HepG2 (cell line): ENCODE results near the gene THEM5. TPM values are rescaled to one million over a fixed set of nuclear protein-coding genes. Genes with fewer than 3 reads are reported as not detected.

Source experiments
- ATAC-seq: fragments of 200-7000 bp; cut with Tn5 transposase; 3 replicates; pipeline ENCODE4 v1.9.1; 2020; ENCODE audit warnings: mild to moderate bottlenecking, moderate library complexity
- BruUV-seq: library from RNA; stranded (reverse); fragments of 400-500 nt; replicated peaks from 2 replicates; lab custom pipeline; 2021; lab: Mats Ljungman, UMichigan
- CTCF ChIA-PET: fragments of 300-600 bp; formaldehyde crosslinking; extraction: SDS; loops from one replicate; lab custom pipeline; 2021; ENCODE audit warnings: low total read pairs, inconsistent platforms, low intra/inter-chr PET ratio; lab: Yijun Ruan, JAX
- POLR2A ChIA-PET: fragments of 350-600 bp; sonication (Branson Sonifier 250); formaldehyde crosslinking; loops from one replicate; lab custom pipeline; 2020; ENCODE audit warnings: antibody characterized with exemption, inconsistent platforms; lab: Yijun Ruan, JAX
- DNase-seq: peaks from one replicate; pipeline ENCODE4 v3.0.0-alpha.2; 2015; ENCODE audit warnings: low spot score
- FAIRE-seq: peaks from 3 replicates; lab custom pipeline; 2011; peaks lifted over from hg19 to GRCh38; lab: Jason Lieb, UNC
- H2AFZ ChIP-seq: one replicate; pipeline ENCODE4 v1.6.1; 2011; ENCODE audit warnings: low read length, inconsistent platforms
- H3K27ac ChIP-seq: fragments of 300-600 bp; 3 replicates; pipeline ENCODE4 v1.8.0; 2011; ENCODE audit warnings: mixed run types, mild to moderate bottlenecking, mixed read lengths, low read length, inconsistent platforms; ENCODE audit not compliant: insufficient read depth; ENCODE audit errors: extremely low read length
- H3K27me3 ChIP-seq, 2 experiments: fragments of 200-600 bp in 1 of 2; 2 replicates in 1 of 2; 3 replicates in 1 of 2; pipeline versions ENCODE4 v1.6.0 to v1.8.0; 2011; ENCODE audit warnings: low read length in 2 of 2, mild to moderate bottlenecking in 2 of 2, moderate library complexity in 2 of 2, inconsistent platforms in 1 of 2; ENCODE audit not compliant: insufficient read depth in 2 of 2, control insufficient read depth in 1 of 2
- H3K36me3 ChIP-seq, 2 experiments: fragments of 200-600 bp in 1 of 2; replicated peaks in 1 of 2; 2 replicates in 1 of 2; 3 replicates in 1 of 2; pipeline versions ENCODE4 v1.5.1 to v1.8.0; 2011; ENCODE audit warnings: low read length in 2 of 2, inconsistent platforms in 1 of 2; ENCODE audit not compliant: insufficient read depth in 2 of 2, control insufficient read depth in 1 of 2
- H3K4me1 ChIP-seq: 2 replicates; pipeline ENCODE4 v1.5.1; 2012; ENCODE audit warnings: low read length, inconsistent platforms; ENCODE audit not compliant: insufficient read depth
- H3K4me2 ChIP-seq: 2 replicates; pipeline ENCODE4 v1.6.0; 2011; ENCODE audit warnings: low read depth, low read length, inconsistent platforms
- H3K4me3 ChIP-seq, 3 experiments: fragments of 200-600 bp in 1 of 3; sonication (generic), shearing (Covaris generic) in 1 of 3; replicated peaks in 1 of 3; 2 replicates each; pipeline ENCODE4 v1.5.1; 2011 to 2016; ENCODE audit warnings: low read length in 3 of 3, inconsistent platforms in 2 of 3, low read depth in 2 of 3, mild to moderate bottlenecking in 2 of 3, control low read depth in 1 of 3, mixed read lengths in 1 of 3; ENCODE audit not compliant: insufficient read depth in 1 of 3
- H3K79me2 ChIP-seq: one replicate; pipeline ENCODE4 v1.6.1; 2011; ENCODE audit warnings: low read length, inconsistent platforms; ENCODE audit not compliant: insufficient read depth
- H3K9ac ChIP-seq: 2 replicates; pipeline ENCODE4 v1.6.0; 2011; ENCODE audit warnings: mild to moderate bottlenecking, low read depth, low read length, inconsistent platforms; ENCODE audit not compliant: insufficient read depth
- H3K9me3 ChIP-seq: 2 replicates; pipeline ENCODE4 v1.5.1; 2012; ENCODE audit warnings: mild to moderate bottlenecking, low read length
- H4K20me1 ChIP-seq: 2 replicates; pipeline ENCODE4 v1.6.0; 2011; ENCODE audit warnings: inconsistent platforms, mild to moderate bottlenecking, low read length, moderate library complexity; ENCODE audit not compliant: insufficient read depth
- CENPT ChIP-seq: sonication (generic); formaldehyde crosslinking; IDR thresholded peaks from 2 replicates; pipeline ENCODE4 v1.8.0; 2022; ENCODE audit warnings: low read depth, mild to moderate bottlenecking, moderate library complexity, missing genetic modification reagents
- RAD21 ChIP-seq: fragments of 450-650 bp; formaldehyde crosslinking; IDR thresholded peaks from 2 replicates; pipeline ENCODE4 v1.5.0; 2020; ENCODE audit warnings: mild to moderate bottlenecking
- ZFY ChIP-seq: sonication (generic); formaldehyde crosslinking; IDR thresholded peaks from 2 replicates; pipeline ENCODE4 v1.4.0; 2020; ENCODE audit warnings: missing genetic modification reagents
- ZZZ3 ChIP-seq: sonication (generic); formaldehyde crosslinking; IDR thresholded peaks from 2 replicates; pipeline ENCODE4 v1.4.0; 2020; ENCODE audit warnings: missing genetic modification reagents, mild to moderate bottlenecking, borderline replicate concordance
- WGBS: methylation state at CpG from one replicate; pipeline ENCODE4 v1.1.6; 2017; ENCODE audit warnings: low lambda C conversion rate; 5-methylcytosine and 5-hydroxymethylcytosine counted together
- in situ Hi-C: cut with HindIII; loops from 2 replicates; pipeline ENCODE4 v1.10.0; 2017; ENCODE audit warnings: low pct_unique_long_range_greater_than_20kb; ENCODE audit not compliant: extremely low pct_ligation_motif_present
- intact Hi-C: fragments of 100-400 bp; cut with micrococcal nuclease; formaldehyde crosslinking; loops from one replicate; pipeline ENCODE4 v1.10.0; 2022; ENCODE audit not compliant: unreplicated experiment
- polyA plus RNA-seq, 8 experiments: library from polyadenylated mRNA; depleted of rRNA in 3 of 8; stranded (reverse) in 7 of 8; unstranded in 1 of 8; fragments of >200 nt; fragmentation: Illumina TruSeq in 4 of 8; extraction: Trizol in 4 of 8; gene quantifications; 2 replicates each; pipeline versions ENCODE4 v1.2.1 to v1.2.3, GENCODE V29; 2011 to 2016; ENCODE audit warnings: low read depth in 4 of 8, missing spikeins in 1 of 8, mixed read lengths in 1 of 8; ENCODE audit not compliant: insufficient read depth in 1 of 8
- total RNA-seq, 5 experiments: library from RNA; depleted of rRNA; stranded (reverse); fragments of >200 nt; fragmentation: Illumina TruSeq; extraction: Trizol; gene quantifications; 2 replicates each; pipeline ENCODE4 v1.2.3, GENCODE V29; 2016; ENCODE audit warnings: low read depth in 1 of 5
- TF ChIP-seq, protein P1 (sequence below): IDR thresholded peaks from 2 replicates; pipeline ENCODE4 v1.6.1; 2012; ENCODE audit warnings: inconsistent platforms
- TF ChIP-seq, protein P2 (sequence below): sonication (generic); formaldehyde crosslinking; IDR thresholded peaks from 2 replicates; pipeline ENCODE4 v1.5.1; 2020; ENCODE audit warnings: mild to moderate bottlenecking, missing genetic modification reagents, moderate library complexity

THEM5 gene
- total and polyA plus RNA-seq, 2 of the 13 experiments (the other 11 are each of a cell fraction or from before 2014, with no cell fraction given), result not detected

DNA sequence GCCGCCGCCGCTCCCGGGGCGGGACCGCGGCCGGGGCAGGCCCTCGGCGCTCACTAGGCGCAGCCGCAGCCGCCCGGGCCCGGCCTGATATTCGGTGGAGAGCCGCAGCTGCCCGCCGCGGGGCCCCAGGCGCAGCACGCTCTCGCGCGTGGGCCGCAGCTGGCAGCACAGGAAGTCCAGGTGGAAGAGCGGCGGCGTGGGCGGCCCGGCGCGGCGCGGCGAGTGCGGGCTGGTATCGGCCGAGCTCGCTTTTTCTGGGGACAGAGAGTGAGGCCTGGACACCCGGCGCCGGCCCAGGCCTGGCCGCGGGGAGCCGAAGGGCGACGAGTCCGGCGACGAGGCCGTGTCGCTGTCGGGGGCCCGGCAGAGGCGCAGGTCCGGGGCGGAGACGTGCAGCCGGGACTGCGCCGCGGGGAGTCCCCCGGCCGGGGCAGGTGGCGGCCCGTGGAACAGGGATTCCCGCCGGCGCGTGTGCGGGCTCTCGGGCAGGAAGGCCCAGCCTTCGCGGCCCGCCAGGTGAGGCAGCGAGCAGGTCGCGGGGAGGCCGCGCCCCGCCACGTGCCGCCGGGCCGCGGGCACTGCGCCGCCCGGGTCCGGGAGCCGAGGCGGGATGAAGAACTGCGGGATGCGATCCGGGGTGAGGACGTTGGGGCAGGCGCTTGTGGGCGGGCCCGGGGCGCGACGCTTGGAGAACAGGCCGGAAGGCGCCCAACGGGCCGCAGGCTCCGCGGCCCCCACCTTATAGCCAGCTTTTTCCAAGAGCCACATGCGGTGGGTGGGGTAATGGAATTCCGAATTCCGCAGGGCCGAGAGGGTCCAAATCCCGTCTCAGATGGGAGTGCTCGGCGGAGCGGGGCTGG lies 15.1 kb downstream of the THEM5 start:
- DNase-seq (no peak), FAIRE-seq (no peak), ATAC-seq (peak; percentile 11; the same call in 1 of the 3 replicates)
- in situ Hi-C loops (loop anchor here (10.0 kb wide), 2 partner anchors 124 to 244 kb away; partner anchors contain the start of gene CELF3), intact Hi-C loops (loop anchor here (10.0 kb wide), 3 partner anchors 74 to 394 kb away; partner anchors contain the start of genes MRPL9 and TUFT1)
- TF ChIP-seq ZZZ3 (no peak), ZFY (peak; percentile 32; the same call in 1 of the 2 replicates), CENPT (CRISPR knock-in tag) (no peak)
- H3K9me3 ChIP-seq, result no peaks in the 10 kb centered on the region
- BruUV-seq, result no TSS peak
- H3K36me3 ChIP-seq, result no peaks in the 10 kb centered on the region
- no peaks in the 10 kb centered on the region for H3K79me2 ChIP-seq
- H4K20me1 ChIP-seq, result no peaks in the 10 kb centered on the region
- H3K9ac ChIP-seq, result no peak overlapping the region
- H3K27ac ChIP-seq, result no peak overlapping the region
- peak overlapping the region in 1 of 3 experiments; percentile 27; a peak in 1 of 6 replicates for H3K4me3 ChIP-seq
- ChIA-PET CTCF (no interaction called here), POLR2A (no interaction called here)
- peak overlapping the region; percentile 26 for H3K4me2 ChIP-seq
- no peaks in the 10 kb centered on the region for H3K27me3 ChIP-seq
- no peak overlapping the region for H2AFZ ChIP-seq
- H3K4me1 ChIP-seq, result peaks cover 70% of the 10 kb centered on the region
- 84% methylated on average over 91 of the region's 117 CpGs for WGBS

DNA sequence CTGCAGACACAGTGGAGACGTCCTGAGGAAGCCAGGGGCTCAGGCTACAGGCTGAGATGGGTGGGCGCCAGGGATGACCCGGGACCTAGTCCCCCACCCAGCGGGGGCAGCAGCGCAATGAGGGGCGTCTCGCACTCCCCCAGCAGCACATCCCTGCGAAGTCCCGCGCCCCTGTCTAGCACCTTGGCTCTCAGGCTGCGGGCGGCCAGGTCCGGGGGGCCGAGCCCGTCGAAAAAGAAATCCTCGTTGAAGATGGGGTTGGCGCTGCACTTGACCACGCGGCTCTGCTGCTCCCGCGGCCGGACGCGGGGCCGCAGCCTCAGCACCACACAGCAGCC lies 15.7 kb downstream of the THEM5 start:
- no peaks in the 10 kb centered on the region for H3K79me2 ChIP-seq
- no peak for TF ChIP-seq RAD21
- TF ChIP-seq, protein P1, sequence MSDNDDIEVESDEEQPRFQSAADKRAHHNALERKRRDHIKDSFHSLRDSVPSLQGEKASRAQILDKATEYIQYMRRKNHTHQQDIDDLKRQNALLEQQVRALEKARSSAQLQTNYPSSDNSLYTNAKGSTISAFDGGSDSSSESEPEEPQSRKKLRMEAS, result 0 out of 2 replicates have a peak, but pooled peaks have one; percentile 31
- TF ChIP-seq, protein P2, sequence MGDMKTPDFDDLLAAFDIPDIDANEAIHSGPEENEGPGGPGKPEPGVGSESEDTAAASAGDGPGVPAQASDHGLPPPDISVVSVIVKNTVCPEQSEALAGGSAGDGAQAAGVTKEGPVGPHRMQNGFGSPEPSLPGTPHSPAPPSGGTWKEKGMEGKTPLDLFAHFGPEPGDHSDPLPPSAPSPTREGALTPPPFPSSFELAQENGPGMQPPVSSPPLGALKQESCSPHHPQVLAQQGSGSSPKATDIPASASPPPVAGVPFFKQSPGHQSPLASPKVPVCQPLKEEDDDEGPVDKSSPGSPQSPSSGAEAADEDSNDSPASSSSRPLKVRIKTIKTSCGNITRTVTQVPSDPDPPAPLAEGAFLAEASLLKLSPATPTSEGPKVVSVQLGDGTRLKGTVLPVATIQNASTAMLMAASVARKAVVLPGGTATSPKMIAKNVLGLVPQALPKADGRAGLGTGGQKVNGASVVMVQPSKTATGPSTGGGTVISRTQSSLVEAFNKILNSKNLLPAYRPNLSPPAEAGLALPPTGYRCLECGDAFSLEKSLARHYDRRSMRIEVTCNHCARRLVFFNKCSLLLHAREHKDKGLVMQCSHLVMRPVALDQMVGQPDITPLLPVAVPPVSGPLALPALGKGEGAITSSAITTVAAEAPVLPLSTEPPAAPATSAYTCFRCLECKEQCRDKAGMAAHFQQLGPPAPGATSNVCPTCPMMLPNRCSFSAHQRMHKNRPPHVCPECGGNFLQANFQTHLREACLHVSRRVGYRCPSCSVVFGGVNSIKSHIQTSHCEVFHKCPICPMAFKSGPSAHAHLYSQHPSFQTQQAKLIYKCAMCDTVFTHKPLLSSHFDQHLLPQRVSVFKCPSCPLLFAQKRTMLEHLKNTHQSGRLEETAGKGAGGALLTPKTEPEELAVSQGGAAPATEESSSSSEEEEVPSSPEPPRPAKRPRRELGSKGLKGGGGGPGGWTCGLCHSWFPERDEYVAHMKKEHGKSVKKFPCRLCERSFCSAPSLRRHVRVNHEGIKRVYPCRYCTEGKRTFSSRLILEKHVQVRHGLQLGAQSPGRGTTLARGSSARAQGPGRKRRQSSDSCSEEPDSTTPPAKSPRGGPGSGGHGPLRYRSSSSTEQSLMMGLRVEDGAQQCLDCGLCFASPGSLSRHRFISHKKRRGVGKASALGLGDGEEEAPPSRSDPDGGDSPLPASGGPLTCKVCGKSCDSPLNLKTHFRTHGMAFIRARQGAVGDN (CRISPR knock-in tag), result peak; percentile 38; the same call in 1 of the 2 replicates
- H3K9ac ChIP-seq, result no peak overlapping the region
- FAIRE-seq (no peak), ATAC-seq (no peak), DNase-seq (no peak)
- H2AFZ ChIP-seq, result no peak overlapping the region
- no TSS peak for BruUV-seq
- ChIA-PET CTCF (interaction anchor here (2.5 kb wide), 1 partner anchor 244 kb away, joined by 14 read pairs; no protein-coding TSS in a partner anchor), POLR2A (no interaction called here)
- peak overlapping the region; percentile 26 for H3K4me2 ChIP-seq
- no peaks in the 10 kb centered on the region for H4K20me1 ChIP-seq
- H3K36me3 ChIP-seq, result no peaks in the 10 kb centered on the region
- H3K4me1 ChIP-seq, result peaks cover 76% of the 10 kb centered on the region
- H3K9me3 ChIP-seq, result no peaks in the 10 kb centered on the region
- in situ Hi-C loops (loop anchor here (10.0 kb wide), 2 partner anchors 123 to 243 kb away; partner anchors contain the start of gene CELF3), intact Hi-C loops (loop anchor here (2.0 to 10.0 kb wide), 4 partner anchors 73 to 393 kb away; partner anchors contain the start of genes MRPL9 and TUFT1)
- 22% methylated on average over 1 of the region's 26 CpGs for WGBS
- H3K27me3 ChIP-seq, result no peaks in the 10 kb centered on the region
- H3K4me3 ChIP-seq, result peak overlapping the region in 1 of 3 experiments; percentile 27; a peak in 1 of 6 replicates
- no peak overlapping the region for H3K27ac ChIP-seq
